Mucosa of gallbladder (tissue), 1 donor: ENCODE measurements around the gene CREBZF. TPM values are rescaled to one million over a fixed set of nuclear protein-coding genes. Genes with fewer than 3 reads are reported as not detected.
"Not testable (repeated sequence)": the region's sequence is repeated elsewhere in the genome, so short reads cannot be mapped to it uniquely, and the experiment has no call there.

Source experiments
- DNase-seq: peaks from one replicate; pipeline ENCODE4 v3.0.0-alpha.2; 2020; ENCODE audit warnings: low spot score
- total RNA-seq: library from RNA; stranded (reverse); gene quantifications from one replicate; pipeline ENCODE4 v1.2.1, GENCODE V29; 2021
- donor health status: DM: no; HTN: no; CAD: no.

Gene CREBZF
- total RNA-seq, 1 donor from 2014 or later: 48.4 TPM

- DNase-seq: not testable (repeated sequence)
These were observed 6.2 kb upstream of the CREBZF start for GRCh38 chr11:85670949-85671663.

- DNase-seq: no peak
These were observed 3.2 kb upstream of the CREBZF start for GRCh38 chr11:85668157-85668556.

GRCh38 chr11:85666687-85667086 is 1.8 kb upstream of the CREBZF start:
- DNase-seq: no peak

- DNase-seq: no peak
These were observed 804 bp upstream of the CREBZF start for GRCh38 chr11:85665733-85666132.

- DNase-seq: peak; percentile 85
These were observed 945 bp downstream of the CREBZF start for GRCh38 chr11:85663753-85664614.

- DNase-seq: no peak
These were observed 1.7 kb downstream of the CREBZF start for GRCh38 chr11:85663080-85663752.

- DNase-seq: no peak
These were observed 2.8 kb downstream of the CREBZF start for GRCh38 chr11:85661972-85662664.

GRCh38 chr11:85658180-85658579 is 6.7 kb downstream of the CREBZF start:
- no peak for DNase-seq

GRCh38 chr11:85656777-85657176 is 8.2 kb downstream of the CREBZF start:
- DNase-seq: no peak

- not testable (repeated sequence) for DNase-seq
These were observed 10.6 kb downstream of the CREBZF start for GRCh38 chr11:85654343-85654742.

- no peak for DNase-seq
These were observed 12.0 kb downstream of the CREBZF start for GRCh38 chr11:85652786-85653447.

- no peak for DNase-seq
These were observed 13.8 kb downstream of the CREBZF start for GRCh38 chr11:85651118-85651517.

GRCh38 chr11:85647604-85648299 is 17.2 kb downstream of the CREBZF start, which contains the start of gene TMEM126A:
TMEM126A (plus strand) TSS chr11:85647967; CDS start chr11:85650256, 2,289 bp downstream.
- peak; percentile 89 for DNase-seq

GRCh38 chr11:85647078-85647477 is 17.9 kb downstream of the CREBZF start:
- no peak for DNase-seq

GRCh38 chr11:85643191-85643614 is 21.7 kb downstream of the CREBZF start:
- no peak for DNase-seq

GRCh38 chr11:85634747-85635146 is 30.2 kb downstream of the CREBZF start:
- DNase-seq: no peak

- no peak for DNase-seq
These were observed 36.1 kb downstream of the CREBZF start for GRCh38 chr11:85628771-85629341.

- peak; percentile 99 for DNase-seq
These were observed 36.7 kb downstream of the CREBZF start, which contains the start of gene TMEM126B for GRCh38 chr11:85627998-85628770. TMEM126B (plus strand) TSS chr11:85628593; CDS start chr11:85628608, 15 bp downstream.

GRCh38 chr11:85627332-85627997 is 37.5 kb downstream of the CREBZF start, which contains the start of gene DLG2:
DLG2 (minus strand) TSS chr11:85627344.
- peak; percentile 11 for DNase-seq
